ENCODE data around the gene RAB27B.

The RAB27B gene

GRCh38 chr18:54871231-54871630 lies 43.0 kb downstream of the RAB27B start:
- peak; percentile 93 for DNase-seq

GRCh38 chr18:54872681-54873080 lies 44.4 kb downstream of the RAB27B start:
- peak; percentile 51 for DNase-seq

- DNase-seq: no peak
Observed at GRCh38 chr18:54873884-54874255, 45.6 kb downstream of the RAB27B start.

GRCh38 chr18:54875063-54875462 lies 46.8 kb downstream of the RAB27B start:
- DNase-seq: no peak

GRCh38 chr18:54877076-54877475 lies 48.8 kb downstream of the RAB27B start:
- DNase-seq: no peak

- DNase-seq: peak; percentile 76
Observed at GRCh38 chr18:54878159-54878622, 49.9 kb downstream of the RAB27B start.

- DNase-seq: no peak
Observed at GRCh38 chr18:54878659-54879358, 50.5 kb downstream of the RAB27B start.

- no peak for DNase-seq
Observed at GRCh38 chr18:54879691-54880090, 51.4 kb downstream of the RAB27B start.

GRCh38 chr18:54880395-54881105 lies 52.3 kb downstream of the RAB27B start:
- DNase-seq: no peak

- DNase-seq: peak; percentile 81
Observed at GRCh38 chr18:54881229-54881768, 53.0 kb downstream of the RAB27B start.

- DNase-seq: no peak
Observed at GRCh38 chr18:54882318-54882717, 54.0 kb downstream of the RAB27B start.

GRCh38 chr18:54883816-54884604 lies 55.7 kb downstream of the RAB27B start:
- no peak for DNase-seq

- no peak for DNase-seq
Observed at GRCh38 chr18:54888378-54888777, 60.1 kb downstream of the RAB27B start.

GRCh38 chr18:54888933-54889332 lies 60.7 kb downstream of the RAB27B start:
- DNase-seq: no peak

- no peak for DNase-seq
Observed at GRCh38 chr18:54899500-54899899, 71.2 kb downstream of the RAB27B start.

- no peak for DNase-seq
Observed at GRCh38 chr18:54900290-54900689, 72.0 kb downstream of the RAB27B start.

- no peak for DNase-seq
Observed at GRCh38 chr18:54904581-54904980, 76.3 kb downstream of the RAB27B start.

- DNase-seq: no peak
Observed at GRCh38 chr18:54905629-54906028, 77.4 kb downstream of the RAB27B start.

GRCh38 chr18:54906331-54907185 lies 78.3 kb downstream of the RAB27B start:
- DNase-seq: no peak

- no peak for DNase-seq
Observed at GRCh38 chr18:54909538-54909937, 81.3 kb downstream of the RAB27B start.

- no peak for DNase-seq
Observed at GRCh38 chr18:54910161-54910919, 82.1 kb downstream of the RAB27B start.

GRCh38 chr18:54911551-54911950 lies 83.3 kb downstream of the RAB27B start:
- no peak for DNase-seq
